GM12878 (cell line): ENCODE data around the gene WWOX. TPM values are rescaled to one million over a fixed set of nuclear protein-coding genes. Genes with fewer than 3 reads are reported as not detected.

Experiments used
- ATAC-seq: fragments of 200-7000 bp; cut with Tn5 transposase; 3 replicates; pipeline ENCODE4 v1.9.1; 2020; ENCODE audit warnings: mild to moderate bottlenecking, moderate library complexity
- BruUV-seq: library from RNA; stranded (reverse); fragments of 400-500 nt; replicated peaks from 2 replicates; lab custom pipeline; 2021; lab: Mats Ljungman, UMichigan
- CTCF ChIA-PET: fragments of 300-600 bp; sonication (Branson Sonifier 250); formaldehyde crosslinking; extraction: SDS; loops from one replicate; lab custom pipeline; 2021; ENCODE audit warnings: inconsistent platforms; lab: Yijun Ruan, JAX
- POLR2A ChIA-PET: fragments of 350-600 bp; formaldehyde crosslinking; extraction: SDS; loops from one replicate; lab custom pipeline; 2021; ENCODE audit warnings: inconsistent platforms; lab: Charles Lee
- RAD21 ChIA-PET: fragments of 300-600 bp; sonication (Branson Sonifier 250); formaldehyde crosslinking; loops from one replicate; lab custom pipeline; 2023; ENCODE audit warnings: antibody characterized with exemption; ENCODE audit not compliant: unreplicated experiment; lab: Charles Lee
- SMC1A ChIA-PET: fragments of 300-600 bp; sonication (Branson Sonifier 250); formaldehyde crosslinking; loops from one replicate; lab custom pipeline; 2023; ENCODE audit not compliant: unreplicated experiment, uncharacterized antibody; lab: Charles Lee
- DNase-seq: peaks from one replicate; pipeline ENCODE4 v3.0.0-alpha.2; 2011; ENCODE audit warnings: low read depth, low spot score
- FAIRE-seq: peaks from 3 replicates; lab custom pipeline; 2011; peaks lifted over from hg19 to GRCh38; lab: Jason Lieb, UNC
- H2AFZ ChIP-seq: 2 replicates; pipeline ENCODE4 v1.6.0; 2011; ENCODE audit warnings: low read depth, low read length, control low read depth; ENCODE audit not compliant: control insufficient read depth
- H3K27ac ChIP-seq: 2 replicates; pipeline ENCODE4 v1.5.1; 2011; ENCODE audit warnings: control low read depth; ENCODE audit not compliant: control insufficient read depth, insufficient read depth
- H3K27me3 ChIP-seq, 2 experiments: replicated peaks in 1 of 2; 2 replicates each; pipeline versions ENCODE4 v1.6.0 to v1.6.1; 2011; ENCODE audit warnings: low read length in 1 of 2; ENCODE audit not compliant: control insufficient read depth in 2 of 2, insufficient read depth in 2 of 2
- H3K36me3 ChIP-seq, 2 experiments: 2 replicates each; pipeline ENCODE4 v1.5.1; 2011; ENCODE audit warnings: low read length in 1 of 2; ENCODE audit not compliant: control insufficient read depth in 2 of 2, insufficient read depth in 2 of 2
- H3K4me1 ChIP-seq: 2 replicates; pipeline ENCODE4 v1.6.1; 2011; ENCODE audit warnings: mild to moderate bottlenecking, low read length, moderate library complexity, mixed read lengths; ENCODE audit not compliant: control insufficient read depth, insufficient read depth
- H3K4me2 ChIP-seq: 2 replicates; pipeline ENCODE4 v1.6.0; 2011; ENCODE audit warnings: control low read depth; ENCODE audit not compliant: control insufficient read depth, insufficient read depth
- H3K4me3 ChIP-seq: fragments of 200-600 bp; sonication (generic); 2 replicates; pipeline ENCODE4 v1.5.1; 2016
- H3K79me2 ChIP-seq: 2 replicates; pipeline ENCODE4 v1.6.0; 2011; ENCODE audit warnings: low read length; ENCODE audit not compliant: control insufficient read depth, insufficient read depth
- H3K9ac ChIP-seq: 2 replicates; pipeline ENCODE4 v1.8.0; 2011; ENCODE audit warnings: low read length, control low read depth, mixed read lengths; ENCODE audit not compliant: control insufficient read depth, insufficient read depth
- H3K9me3 ChIP-seq: replicated peaks from 3 replicates; pipeline ENCODE4 v1.5.1; 2011; ENCODE audit warnings: mild to moderate bottlenecking, low read length; ENCODE audit not compliant: control insufficient read depth, insufficient read depth
- H4K20me1 ChIP-seq: 2 replicates; pipeline ENCODE4 v1.6.0; 2011; ENCODE audit not compliant: control insufficient read depth, insufficient read depth
- BCL11A ChIP-seq: IDR thresholded peaks from 2 replicates; pipeline ENCODE4 v1.6.1; 2011; ENCODE audit warnings: low read depth, low read length
- BMI1 ChIP-seq: fragments of 450-650 bp; IDR thresholded peaks from 2 replicates; pipeline ENCODE4 v1.6.1; 2016; ENCODE audit warnings: mild to moderate bottlenecking, moderate library complexity, borderline replicate concordance
- BRCA1 ChIP-seq: IDR thresholded peaks from 2 replicates; pipeline ENCODE4 v1.6.1; 2011; ENCODE audit warnings: low read depth, low read length, improper control_type of control experiment
- CBFB ChIP-seq: IDR thresholded peaks from 2 replicates; pipeline ENCODE4 v1.6.1; 2016; ENCODE audit warnings: antibody characterized with exemption, low read depth
- HCFC1 ChIP-seq: fragments of 150-350 bp; IDR thresholded peaks from 2 replicates; pipeline ENCODE4 v1.6.1; 2014; ENCODE audit warnings: low read length
- HDAC2 ChIP-seq: fragments of 200-600 bp; sonication (generic); IDR thresholded peaks from 2 replicates; pipeline ENCODE4 v1.6.1; 2017
- JUND ChIP-seq: IDR thresholded peaks from 2 replicates; pipeline ENCODE4 v1.6.1; 2012; ENCODE audit warnings: low read depth, mild to moderate bottlenecking, low read length, improper control_type of control experiment, moderate library complexity
- KAT2A ChIP-seq: conservative IDR thresholded peaks from 2 replicates; pipeline ENCODE4 v1.6.1; 2011; ENCODE audit warnings: low read depth, low read length; ENCODE audit not compliant: control insufficient read depth
- LARP7 ChIP-seq: fragments of 450-650 bp; IDR thresholded peaks from 2 replicates; pipeline ENCODE4 v1.6.1; 2017; ENCODE audit warnings: mild to moderate bottlenecking
- MEF2B ChIP-seq: fragments of 450-650 bp; IDR thresholded peaks from 2 replicates; pipeline ENCODE4 v1.6.1; 2018; ENCODE audit warnings: mild to moderate bottlenecking, moderate library complexity; ENCODE audit not compliant: partially characterized antibody, poor library complexity, severe bottlenecking
- NRF1 ChIP-seq: conservative IDR thresholded peaks from 2 replicates; pipeline ENCODE4 v1.6.1; 2011; ENCODE audit warnings: mild to moderate bottlenecking, low read depth, low read length, improper control_type of control experiment
- RBBP5 ChIP-seq: fragments of 200-600 bp; sonication (generic); conservative IDR thresholded peaks from 2 replicates; pipeline ENCODE4 v1.6.1; 2016
- SREBF2 ChIP-seq: IDR thresholded peaks from 2 replicates; pipeline ENCODE4 v1.6.1; 2012; ENCODE audit warnings: mild to moderate bottlenecking, low read length
- TCF3 ChIP-seq: IDR thresholded peaks from 2 replicates; pipeline ENCODE4 v1.6.1; 2012; ENCODE audit warnings: low read depth, mild to moderate bottlenecking, low read length, borderline replicate concordance; ENCODE audit not compliant: insufficient read depth
- ZBED1 ChIP-seq: IDR thresholded peaks from 2 replicates; pipeline ENCODE4 v1.6.1; 2016; ENCODE audit warnings: borderline replicate concordance
- ZNF207 ChIP-seq: fragments of 450-650 bp; IDR thresholded peaks from 2 replicates; pipeline ENCODE4 v1.6.1; 2014; ENCODE audit warnings: antibody characterized with exemption, mild to moderate bottlenecking, borderline replicate concordance
- ZNF217 ChIP-seq: fragments of 450-650 bp; IDR thresholded peaks from 2 replicates; pipeline ENCODE4 v1.6.1; 2017; ENCODE audit warnings: antibody characterized with exemption, mild to moderate bottlenecking
- ZNF274 ChIP-seq: IDR thresholded peaks from one replicate; pipeline ENCODE4 v1.8.0; 2011; ENCODE audit not compliant: insufficient read length, insufficient read depth
- WGBS: methylation state at CpG from one replicate; pipeline ENCODE4 v1.1.6; 2016; ENCODE audit warnings: low lambda C conversion rate; ENCODE audit not compliant: insufficient replicate concordance, insufficient coverage; ENCODE audit errors: missing lambda C conversion rate; 5-methylcytosine and 5-hydroxymethylcytosine counted together
- in situ Hi-C: fragments of 300-500 bp; cut with MboI; formaldehyde crosslinking; loops from 9 replicates; pipeline ENCODE4 v1.14.3; 2018; ENCODE audit warnings: mixed read lengths
- intact Hi-C: fragments of 100-400 bp; cut with micrococcal nuclease; formaldehyde crosslinking; loops from one replicate; pipeline ENCODE4 v1.14.2; 2022; ENCODE audit not compliant: unreplicated experiment
- polyA plus RNA-seq, 11 experiments: library from polyadenylated mRNA; depleted of rRNA in 4 of 11; unstranded in 6 of 11; stranded (reverse) in 5 of 11; fragments of >200 nt; fragmentation: Nextera tagmentation in 4 of 11; fragmentation: Illumina TruSeq in 1 of 11; extraction: Ambion mirVana in 4 of 11; extraction: Trizol in 1 of 11; gene quantifications; 1 replicate in 1 of 11; 2 replicates in 10 of 11; pipeline versions ENCODE4 v1.2.1 to v1.2.3, GENCODE V29; 2011 to 2016; ENCODE audit warnings: inconsistent platforms in 2 of 11, missing spikeins in 2 of 11, low read depth in 1 of 11
- total RNA-seq, 4 experiments: library from RNA; depleted of rRNA in 3 of 4; stranded (reverse); fragments of >200 nt in 3 of 4; fragmentation: Illumina TruSeq in 1 of 4; extraction: Trizol in 1 of 4; gene quantifications; 2 replicates each; pipeline versions ENCODE4 v1.2.1 to v1.2.3, GENCODE V29; 2013 to 2021
- TF ChIP-seq, protein P1 (sequence below): IDR thresholded peaks from 2 replicates; pipeline ENCODE4 v1.6.1; 2011; ENCODE audit warnings: borderline replicate concordance, low read depth, mild to moderate bottlenecking, moderate library complexity, low read length; ENCODE audit not compliant: insufficient read depth, poor library complexity, severe bottlenecking

The WWOX gene
- total and polyA plus RNA-seq, 10 of the 15 experiments (the other 5 are each of a cell fraction or from before 2014, with no cell fraction given) = 2.8 to 24.4 (median 17.8) TPM

DNA sequence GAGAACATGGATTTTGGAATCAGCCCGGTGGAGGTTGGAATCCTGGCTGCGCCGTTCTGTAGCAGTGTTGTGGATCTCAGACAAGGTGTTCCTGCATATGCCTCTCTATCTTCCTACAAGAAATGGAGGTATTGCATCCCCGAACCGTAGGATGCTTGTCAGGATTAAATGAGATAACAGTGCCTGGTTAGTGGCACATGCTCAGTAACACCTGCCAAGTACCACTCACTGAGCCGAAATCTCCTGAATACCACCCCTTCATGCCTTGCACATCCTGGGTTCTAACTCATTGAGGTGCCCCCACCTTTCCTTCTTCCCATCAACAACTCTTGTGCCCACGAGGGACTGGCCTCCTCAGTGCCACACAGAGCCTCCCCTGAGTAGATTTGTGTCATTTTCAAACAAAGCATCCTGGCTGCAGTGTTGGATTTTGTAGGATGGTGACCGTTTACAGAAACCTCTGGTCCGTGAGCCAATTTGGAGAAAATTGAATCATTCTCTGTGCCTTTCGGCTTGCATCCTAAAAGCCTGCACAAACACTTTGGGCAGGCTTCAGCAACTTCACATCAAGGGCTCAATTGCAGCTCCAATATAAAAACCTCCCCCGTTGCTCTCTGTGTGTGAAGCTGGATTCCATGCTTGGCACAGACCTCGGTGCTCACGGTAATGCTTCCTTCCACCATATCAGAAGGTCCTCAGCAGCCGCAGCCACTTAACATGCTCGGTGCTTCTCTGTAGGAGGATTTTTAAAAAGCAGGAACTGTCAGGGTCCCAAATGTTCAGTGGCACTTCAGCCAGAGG is 84.2 kb downstream of the WWOX start:
- intact Hi-C loops = no loop called here
- DNase-seq = no peak
- H3K27me3 ChIP-seq = no peaks in the 10 kb centered on the region
- in situ Hi-C loops = no loop called here
- H3K4me3 ChIP-seq = no peak overlapping the region
- BruUV-seq = no TSS peak
- no peak for ATAC-seq
- no peak overlapping the region for H3K4me2 ChIP-seq
- ChIA-PET SMC1A (no interaction called here), POLR2A (no interaction called here), RAD21 (no interaction called here), CTCF (no interaction called here)
- no peaks in the 10 kb centered on the region for H3K4me1 ChIP-seq
- no peaks in the 10 kb centered on the region for H3K36me3 ChIP-seq
- TF ChIP-seq BMI1 (no peak), HCFC1 (no peak), LARP7 (no peak), KAT2A (no peak), SREBF2 (no peak), CBFB (no peak), ZNF217 (no peak), BCL11A (no peak), ZNF274 (no peak), BRCA1 (no peak), ZNF207 (no peak), ZBED1 (no peak), NRF1 (no peak), HDAC2 (no peak), RBBP5 (no peak), JUND (no peak), MEF2B (no peak), TCF3 (no peak)
- TF ChIP-seq, protein P1, sequence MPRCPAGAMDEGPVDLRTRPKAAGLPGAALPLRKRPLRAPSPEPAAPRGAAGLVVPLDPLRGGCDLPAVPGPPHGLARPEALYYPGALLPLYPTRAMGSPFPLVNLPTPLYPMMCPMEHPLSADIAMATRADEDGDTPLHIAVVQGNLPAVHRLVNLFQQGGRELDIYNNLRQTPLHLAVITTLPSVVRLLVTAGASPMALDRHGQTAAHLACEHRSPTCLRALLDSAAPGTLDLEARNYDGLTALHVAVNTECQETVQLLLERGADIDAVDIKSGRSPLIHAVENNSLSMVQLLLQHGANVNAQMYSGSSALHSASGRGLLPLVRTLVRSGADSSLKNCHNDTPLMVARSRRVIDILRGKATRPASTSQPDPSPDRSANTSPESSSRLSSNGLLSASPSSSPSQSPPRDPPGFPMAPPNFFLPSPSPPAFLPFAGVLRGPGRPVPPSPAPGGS = no peak
- no peak overlapping the region for H3K27ac ChIP-seq
- H3K79me2 ChIP-seq = no peaks in the 10 kb centered on the region
- H2AFZ ChIP-seq = no peak overlapping the region
- no peak overlapping the region for H3K9ac ChIP-seq
- FAIRE-seq = no peak
- no peaks in the 10 kb centered on the region for H3K9me3 ChIP-seq
- no peaks in the 10 kb centered on the region for H4K20me1 ChIP-seq
- WGBS = 78% methylated on average over 15 of the region's 15 CpGs
